Activated CD8-positive, alpha-beta memory T cell treated with anti-CD3 and anti-CD28 coated beads, Interleukin-2, amount 50 U/mL, for 24 hours (primary cell): Measurements from ENCODE around the gene OR2T29.
"Not testable (repeated sequence)": the region's sequence is repeated elsewhere in the genome, so short reads cannot be mapped to it uniquely, and the experiment has no call there.

Experiments used
- DNase-seq: peaks from one replicate; pipeline ENCODE4 v3.0.0-alpha.2; 2020; ENCODE audit errors: extremely low read depth

Gene OR2T29

GRCh38 chr1:248510217-248510616, 52.4 kb downstream of the OR2T29 start:
- not testable (repeated sequence) for DNase-seq

- DNase-seq = not testable (repeated sequence)
Observed at GRCh38 chr1:248507773-248508172, 54.8 kb downstream of the OR2T29 start, which contains the start of gene OR2G6. OR2G6 (plus strand) TSS chr1:248508073; CDS start chr1:248521647, 13,574 bp downstream.
